Parathyroid adenoma (tissue), 2 donors: ENCODE results near the gene SPOCD1.

Source experiments
- H2AFZ ChIP-seq: fragments of 300-600 bp; sonication (generic); one replicate; pipeline ENCODE4 v1.7.0; 2017; ENCODE audit warnings: antibody characterized with exemption, mild to moderate bottlenecking
- H3K27ac ChIP-seq: fragments of 300-600 bp; sonication (generic); one replicate; pipeline ENCODE4 v1.7.0; 2017
- H3K27me3 ChIP-seq: fragments of 300-600 bp; sonication (generic); one replicate; pipeline ENCODE4 v1.7.0; 2017; ENCODE audit warnings: low read length; ENCODE audit not compliant: control insufficient read depth, insufficient read depth
- H3K36me3 ChIP-seq: fragments of 300-600 bp; sonication (generic); one replicate; pipeline ENCODE4 v1.7.0; 2017; ENCODE audit warnings: low read length; ENCODE audit not compliant: control insufficient read depth, insufficient read depth
- H3K4me1 ChIP-seq: fragments of 300-600 bp; sonication (generic); one replicate; pipeline ENCODE4 v1.7.0; 2017; ENCODE audit warnings: control low read depth
- H3K4me2 ChIP-seq: fragments of 300-600 bp; sonication (generic); one replicate; pipeline ENCODE4 v1.7.0; 2017; ENCODE audit warnings: low read length
- H3K4me3 ChIP-seq: fragments of 300-600 bp; sonication (generic); one replicate; pipeline ENCODE4 v1.7.0; 2017; ENCODE audit warnings: low read depth, low read length
- H3K79me2 ChIP-seq: fragments of 300-600 bp; sonication (generic); one replicate; pipeline ENCODE4 v1.7.0; 2017; ENCODE audit warnings: control low read depth
- H3K9ac ChIP-seq: fragments of 300-600 bp; sonication (generic); one replicate; pipeline ENCODE4 v1.7.0; 2017; ENCODE audit warnings: mild to moderate bottlenecking
- H3K9me3 ChIP-seq: fragments of 300-600 bp; sonication (generic); one replicate; pipeline ENCODE4 v1.7.0; 2017; ENCODE audit warnings: low read length; ENCODE audit not compliant: control insufficient read depth
- CTCF ChIP-seq: fragments of 300-600 bp; sonication (generic); IDR thresholded peaks from one replicate; pipeline ENCODE4 v1.7.0; 2017; ENCODE audit warnings: antibody characterized with exemption, mild to moderate bottlenecking
- donor health status: primary hyperparathyroidism.

Gene SPOCD1

GRCh38 chr1:31757204-31757679 lies 58.6 kb downstream of the SPOCD1 start:
- Histone ChIP-seq H3K4me3 (no peak overlapping the region), H3K4me1 (peaks cover 5% of the 10 kb centered on the region), H3K27ac (no peak overlapping the region), H3K9ac (no peak overlapping the region), H3K9me3 (no peaks in the 10 kb centered on the region), H2AFZ (no peak overlapping the region), H3K4me2 (no peak overlapping the region), H3K27me3 (no peaks in the 10 kb centered on the region), H3K36me3 (no peaks in the 10 kb centered on the region), H3K79me2 (no peaks in the 10 kb centered on the region)
- TF ChIP-seq CTCF: no peak

- Histone ChIP-seq H2AFZ (no peak overlapping the region), H3K4me1 (peaks cover 5% of the 10 kb centered on the region)
Observed at GRCh38 chr1:31756578-31756977, 59.2 kb downstream of the SPOCD1 start.

GRCh38 chr1:31755850-31756492 lies 59.9 kb downstream of the SPOCD1 start:
- Histone ChIP-seq H3K36me3 (no peaks in the 10 kb centered on the region), H3K9ac (no peak overlapping the region), H3K4me3 (no peak overlapping the region), H3K79me2 (no peaks in the 10 kb centered on the region), H2AFZ (no peak overlapping the region), H3K27ac (no peak overlapping the region), H3K4me1 (peaks cover 5% of the 10 kb centered on the region), H3K4me2 (no peak overlapping the region), H3K9me3 (no peaks in the 10 kb centered on the region), H3K27me3 (no peaks in the 10 kb centered on the region)
- TF ChIP-seq CTCF: no peak

More at GRCh38 chr1:31756578-31756977, 59.2 kb downstream of the SPOCD1 start:
- Histone ChIP-seq H3K27me3 (no peaks in the 10 kb centered on the region), H3K9ac (no peak overlapping the region), H3K27ac (no peak overlapping the region), H3K36me3 (no peaks in the 10 kb centered on the region), H3K79me2 (no peaks in the 10 kb centered on the region), H3K4me3 (no peak overlapping the region), H3K4me2 (no peak overlapping the region), H3K9me3 (no peaks in the 10 kb centered on the region)
- TF ChIP-seq CTCF: no peak

- no peak overlapping the region for H3K4me2 ChIP-seq
- H3K79me2 ChIP-seq: no peaks in the 10 kb centered on the region
- no peak overlapping the region for H3K4me3 ChIP-seq
- H3K9me3 ChIP-seq: no peaks in the 10 kb centered on the region
- no peaks in the 10 kb centered on the region for H3K27me3 ChIP-seq
- no peak overlapping the region for H3K27ac ChIP-seq
- H2AFZ ChIP-seq: no peak overlapping the region
- TF ChIP-seq CTCF: no peak
- H3K9ac ChIP-seq: no peak overlapping the region
- no peaks in the 10 kb centered on the region for H3K36me3 ChIP-seq
- peaks cover 5% of the 10 kb centered on the region for H3K4me1 ChIP-seq
Observed at GRCh38 chr1:31755197-31755611, 60.6 kb downstream of the SPOCD1 start.

GRCh38 chr1:31754397-31754796 lies 61.4 kb downstream of the SPOCD1 start:
- Histone ChIP-seq H3K9me3 (no peaks in the 10 kb centered on the region), H3K27me3 (no peaks in the 10 kb centered on the region), H3K79me2 (no peaks in the 10 kb centered on the region), H3K4me3 (no peak overlapping the region), H3K27ac (no peak overlapping the region), H3K9ac (no peak overlapping the region), H3K36me3 (no peaks in the 10 kb centered on the region), H2AFZ (no peak overlapping the region), H3K4me1 (peaks cover 5% of the 10 kb centered on the region), H3K4me2 (no peak overlapping the region)
- TF ChIP-seq CTCF: no peak
